Mucosa of stomach (tissue), 1 donor: ENCODE results near the gene ABCB6.
"Not testable (repeated sequence)": the region's sequence is repeated elsewhere in the genome, so short reads cannot be mapped to it uniquely, and the experiment has no call there.

ENCODE experiments used
- H3K27me3 ChIP-seq: one replicate; pipeline ENCODE4 v1.7.0; 2013; ENCODE audit warnings: mild to moderate bottlenecking, low read length; ENCODE audit not compliant: control insufficient read depth, insufficient read depth
- H3K36me3 ChIP-seq: one replicate; pipeline ENCODE4 v1.7.0; 2013; ENCODE audit warnings: low read length; ENCODE audit not compliant: control insufficient read depth, insufficient read depth
- H3K4me1 ChIP-seq: one replicate; pipeline ENCODE4 v1.7.0; 2013; ENCODE audit warnings: mild to moderate bottlenecking, low read length; ENCODE audit not compliant: control insufficient read depth, insufficient read depth
- H3K4me3 ChIP-seq: one replicate; pipeline ENCODE4 v1.7.0; 2013; ENCODE audit warnings: low read length
- H3K9ac ChIP-seq: one replicate; pipeline ENCODE4 v1.7.0; 2013; ENCODE audit warnings: mild to moderate bottlenecking, low read length, moderate library complexity
- H3K9me3 ChIP-seq: one replicate; pipeline ENCODE4 v1.7.0; 2013; ENCODE audit warnings: mild to moderate bottlenecking, low read length, moderate library complexity; ENCODE audit not compliant: control insufficient read depth
- donor health status: Pancreatic carcinoma.

ABCB6 gene

DNA sequence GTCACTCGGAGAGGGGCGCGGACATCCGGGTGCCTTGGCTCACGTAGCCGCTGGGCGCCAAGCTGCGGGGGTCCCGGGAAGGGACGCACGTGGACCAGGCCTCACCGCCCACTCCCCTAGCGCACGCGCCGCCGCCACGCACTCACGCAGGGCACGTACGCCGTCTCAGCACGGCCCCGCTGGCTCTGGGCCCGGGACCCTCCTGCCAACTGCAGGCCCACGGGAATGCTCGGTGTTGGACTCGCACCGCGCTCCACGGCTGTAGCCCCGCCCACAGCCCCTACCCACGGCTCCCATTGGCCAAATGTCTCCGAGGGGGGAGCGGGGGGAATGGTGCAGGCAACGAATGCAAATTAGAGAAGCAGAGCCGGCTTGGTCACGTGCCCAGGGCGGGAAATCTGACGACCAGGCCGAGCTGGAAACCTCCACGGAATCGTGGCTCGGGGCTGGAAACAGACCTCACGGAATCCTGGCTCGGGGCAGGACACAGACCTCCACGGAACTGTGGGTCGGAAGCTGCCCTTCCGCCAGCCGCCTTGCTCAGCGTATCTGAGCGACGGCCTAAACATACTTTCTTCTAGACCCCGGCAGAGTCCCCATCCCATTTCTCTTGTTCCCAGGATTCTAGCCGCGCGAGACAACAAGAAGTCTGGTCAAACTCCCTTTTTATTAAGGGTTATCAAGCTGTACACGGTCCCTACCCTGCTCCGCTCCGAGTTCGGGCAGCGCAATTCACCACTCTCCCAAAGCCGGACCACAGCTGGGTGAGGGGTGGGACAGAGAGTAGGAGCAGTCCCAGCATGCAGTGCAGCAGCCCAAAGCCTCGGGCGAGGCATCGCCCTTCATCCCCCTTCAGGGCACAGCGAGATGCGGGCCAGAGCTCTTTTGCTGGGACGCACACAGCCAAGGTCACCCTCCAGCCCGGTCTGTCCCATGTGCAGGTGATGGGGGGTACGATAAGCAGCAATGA is at the start of gene ABCB6:
TSS of gene ABCB6 (minus strand) at position 227 of the 970 bp plus-strand sequence. CDS start 285 bp downstream, outside the sequence.
- H3K9me3 ChIP-seq: no peaks in the 10 kb centered on the region
- H3K4me1 ChIP-seq: peaks cover 33% of the 10 kb centered on the region
- H3K27me3 ChIP-seq: no peaks in the 10 kb centered on the region
- H3K9ac ChIP-seq: peak within 1 kb of the TSS; percentile 49
- H3K4me3 ChIP-seq: peak within 1 kb of the TSS; percentile 28
- peaks cover 18% of the 10 kb centered on the region for H3K36me3 ChIP-seq

DNA sequence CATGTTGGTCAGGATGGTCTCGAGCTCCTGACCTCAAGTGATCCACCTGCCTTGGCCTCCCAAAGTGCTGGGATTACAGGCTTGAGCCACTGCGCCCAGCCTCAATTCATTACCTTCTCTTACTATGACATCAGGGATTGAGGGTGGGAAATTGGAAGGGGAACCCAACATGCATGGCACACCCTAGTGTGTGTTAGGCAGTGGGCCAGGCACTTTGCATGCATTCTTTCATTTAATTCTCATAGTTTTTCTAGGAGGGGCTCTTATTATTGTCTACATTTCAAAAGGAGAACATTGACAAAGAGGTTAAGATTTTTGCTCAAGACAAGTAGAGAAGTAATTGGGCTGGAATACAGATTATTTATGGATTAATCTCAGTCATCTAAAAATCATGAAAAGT is 49.5 kb upstream of the ABCB6 start:
- H3K4me3 ChIP-seq: no peak overlapping the region
- H3K9ac ChIP-seq: no peak overlapping the region
- H3K4me1 ChIP-seq: peaks cover 7% of the 10 kb centered on the region
- H3K27me3 ChIP-seq: peaks cover 5% of the 10 kb centered on the region
- H3K36me3 ChIP-seq: no peaks in the 10 kb centered on the region
- no peaks in the 10 kb centered on the region for H3K9me3 ChIP-seq

DNA sequence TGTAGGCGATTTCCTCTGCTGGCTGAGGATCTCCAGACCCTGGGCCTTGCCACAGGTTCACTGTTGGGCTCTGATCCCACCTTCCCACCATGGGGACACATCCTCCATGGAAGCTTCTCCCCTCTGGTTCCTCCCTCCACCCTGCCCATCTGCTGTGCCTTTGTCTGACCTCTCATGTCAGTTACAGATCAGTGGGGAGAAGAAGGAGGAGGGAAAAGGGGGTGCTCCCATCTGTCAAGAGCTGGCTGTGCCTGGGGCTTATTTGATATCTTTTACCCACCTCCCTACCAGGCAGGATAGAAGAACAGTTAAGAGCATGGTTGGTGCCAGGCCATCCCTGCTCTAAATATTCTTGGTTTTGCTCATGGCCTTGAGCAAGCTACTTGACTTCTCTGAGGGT is 48.1 kb upstream of the ABCB6 start:
- Histone ChIP-seq H3K9ac (no peak overlapping the region), H3K36me3 (no peaks in the 10 kb centered on the region), H3K27me3 (peaks cover 5% of the 10 kb centered on the region), H3K4me3 (no peak overlapping the region), H3K4me1 (peaks cover 7% of the 10 kb centered on the region), H3K9me3 (no peaks in the 10 kb centered on the region)

DNA sequence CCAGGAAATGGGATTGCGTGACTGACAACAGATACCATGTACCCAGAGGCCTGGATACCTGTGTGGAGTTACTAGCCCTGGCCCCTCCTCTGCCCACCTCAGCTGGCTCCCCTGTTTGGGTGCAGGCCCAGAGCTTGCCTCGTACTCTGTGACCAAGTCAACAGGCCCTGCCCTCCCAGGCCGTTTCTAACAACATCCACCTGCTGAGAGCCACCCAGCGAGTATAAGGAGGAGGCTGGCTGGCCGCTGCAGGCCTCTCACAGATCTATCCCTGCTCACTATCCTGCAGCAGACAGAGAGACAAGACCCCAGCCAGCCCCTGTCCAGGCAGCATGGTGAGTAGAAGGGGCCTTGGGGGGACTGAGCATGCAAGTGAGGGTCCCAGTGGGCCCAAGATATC is 47.5 kb upstream of the ABCB6 start:
- H3K4me1 ChIP-seq: peaks cover 7% of the 10 kb centered on the region
- no peak overlapping the region for H3K4me3 ChIP-seq
- peaks cover 5% of the 10 kb centered on the region for H3K27me3 ChIP-seq
- H3K36me3 ChIP-seq: no peaks in the 10 kb centered on the region
- H3K9me3 ChIP-seq: no peaks in the 10 kb centered on the region
- no peak overlapping the region for H3K9ac ChIP-seq

DNA sequence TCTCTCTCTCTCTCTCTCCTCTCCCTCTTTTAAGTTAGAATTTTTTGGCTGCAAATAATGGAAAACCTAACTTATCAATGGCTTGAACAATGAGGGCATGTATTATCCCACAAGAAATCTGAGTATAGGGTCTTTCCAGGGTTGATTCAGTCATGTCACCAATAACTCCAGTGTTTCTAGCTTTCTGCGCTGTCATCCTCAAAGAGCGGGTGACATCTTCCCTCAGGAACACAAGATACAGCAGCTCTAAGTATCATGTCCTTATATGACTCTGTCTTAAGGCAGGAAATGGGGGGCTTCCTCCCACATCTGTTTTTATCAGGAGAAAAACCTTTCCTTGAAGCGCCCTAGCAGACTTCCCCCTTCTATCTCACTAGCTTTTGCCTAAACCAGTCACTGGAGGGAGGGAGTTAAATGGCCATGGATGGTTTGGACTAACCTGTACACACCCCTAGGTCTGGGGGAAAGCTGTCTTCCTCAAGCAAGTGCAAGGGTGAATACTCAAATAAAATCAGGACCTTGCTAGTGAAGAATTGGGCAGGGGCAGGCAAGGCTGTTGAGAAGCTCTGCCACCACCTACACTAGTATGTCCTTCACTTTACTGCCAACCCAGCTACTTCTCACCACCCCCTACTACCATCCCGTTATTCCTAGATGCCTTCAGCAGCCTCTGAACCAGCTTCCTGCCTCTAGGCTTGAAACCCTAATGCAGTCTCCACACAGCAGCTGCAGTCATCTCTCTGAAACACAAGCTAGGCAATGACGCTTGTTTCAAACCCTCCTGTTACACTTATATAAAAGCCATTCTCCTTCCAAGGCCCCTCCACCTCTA is 42.5 kb upstream of the ABCB6 start:
- Histone ChIP-seq H3K9me3 (no peaks in the 10 kb centered on the region), H3K4me3 (no peak overlapping the region), H3K36me3 (no peaks in the 10 kb centered on the region), H3K9ac (no peak overlapping the region), H3K4me1 (no peaks in the 10 kb centered on the region), H3K27me3 (peaks cover 8% of the 10 kb centered on the region)

DNA sequence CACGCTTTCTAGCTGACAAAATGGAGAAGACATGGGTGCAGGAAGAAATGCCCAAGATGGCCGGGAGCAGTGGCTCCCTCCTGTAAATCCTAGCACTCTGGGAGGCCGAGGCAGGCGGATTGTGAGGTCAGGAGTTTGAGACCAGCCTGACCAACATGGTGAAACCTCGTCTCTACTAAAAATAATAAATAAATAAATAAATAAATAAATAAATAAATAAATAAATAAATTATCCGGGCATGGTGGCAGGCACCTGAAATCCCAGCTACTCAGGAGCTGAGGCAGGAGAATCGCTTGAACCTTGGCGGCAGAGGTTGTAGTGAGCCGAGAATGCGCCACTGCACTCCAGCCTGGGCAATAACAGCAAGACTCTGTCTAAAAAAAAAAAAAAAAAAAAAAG is 40.2 kb upstream of the ABCB6 start:
- not testable (repeated sequence) for H3K9me3 ChIP-seq, H3K4me3 ChIP-seq, H3K9ac ChIP-seq, H3K36me3 ChIP-seq, H3K4me1 ChIP-seq
- peaks cover 27% of the 10 kb centered on the region for H3K27me3 ChIP-seq

DNA sequence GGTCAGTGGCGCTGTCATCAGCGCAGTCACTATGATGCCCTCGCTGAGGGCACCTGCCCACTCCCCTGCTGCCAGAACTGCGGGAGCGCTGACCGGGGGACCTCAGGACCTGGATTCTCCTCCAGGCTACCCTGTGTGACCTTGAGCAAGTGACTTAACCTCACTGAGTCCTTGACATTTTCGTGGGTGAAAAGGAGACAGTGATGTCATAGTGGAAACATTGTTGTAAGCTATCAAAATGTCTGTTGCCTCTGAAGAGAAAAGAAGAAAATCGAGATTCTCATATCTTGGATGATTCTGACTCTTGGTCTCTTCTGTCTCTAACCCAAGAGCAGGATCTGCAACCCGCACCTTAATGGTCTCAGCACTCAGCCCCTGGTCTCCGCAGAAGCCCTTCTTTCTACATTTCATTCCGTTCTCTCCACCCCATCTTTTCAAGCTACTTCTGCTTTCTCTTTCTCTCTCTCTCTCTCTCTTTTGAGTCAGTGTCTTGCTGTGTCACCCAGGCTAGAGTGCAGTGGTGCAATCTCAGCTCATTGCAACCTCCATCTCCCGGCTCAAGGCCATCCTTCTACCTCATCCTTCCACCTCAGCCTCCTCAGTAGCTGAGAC is 35.9 kb upstream of the ABCB6 start:
- Histone ChIP-seq H3K27me3 (peaks cover 27% of the 10 kb centered on the region), H3K9me3 (no peaks in the 10 kb centered on the region), H3K36me3 (no peaks in the 10 kb centered on the region), H3K4me1 (peaks cover 38% of the 10 kb centered on the region), H3K4me3 (peak overlapping the region; percentile 88), H3K9ac (peak overlapping the region; percentile 83)

DNA sequence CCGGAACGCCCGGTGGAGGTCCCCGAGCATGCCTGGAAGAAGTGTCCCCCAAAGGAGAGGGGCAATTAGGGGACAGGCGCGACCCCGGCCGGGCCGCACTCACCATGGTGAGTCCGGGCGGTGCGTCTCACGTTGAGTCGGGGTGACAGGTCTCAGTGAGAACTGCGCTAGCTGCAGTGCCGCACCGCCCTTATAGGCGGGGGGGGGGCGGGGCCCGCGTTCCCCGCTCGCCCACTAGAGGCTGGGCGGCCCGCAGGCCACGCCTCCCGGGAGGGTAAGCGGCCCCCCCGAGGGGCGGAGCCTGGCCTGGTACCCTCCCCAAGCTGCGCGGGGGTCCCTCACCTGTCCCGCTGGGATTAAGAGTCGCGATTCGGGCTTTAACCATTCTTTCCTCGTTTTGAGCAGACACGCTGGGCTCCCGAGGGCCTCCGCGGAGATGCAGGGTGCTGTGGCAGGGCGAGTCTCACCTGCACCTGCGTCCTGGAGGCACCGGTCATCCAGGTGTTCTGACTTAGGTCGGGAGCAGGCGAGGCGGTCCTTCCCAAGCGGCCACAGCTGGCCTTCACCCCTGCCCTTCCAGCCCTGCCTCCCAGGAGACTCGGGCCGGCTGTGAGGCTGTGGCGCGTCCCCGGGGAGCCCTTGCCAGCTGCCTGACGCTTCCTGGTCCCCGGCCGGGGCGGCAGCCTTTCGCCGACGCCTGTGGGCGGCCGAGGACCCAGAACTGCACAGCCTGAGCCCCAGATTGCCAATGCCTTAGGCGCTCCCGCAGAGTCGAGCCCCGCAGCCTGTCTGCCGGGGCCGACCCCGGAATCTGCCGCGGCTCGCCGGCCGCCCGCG is 35.2 kb upstream of the ABCB6 start, which contains the start of gene TUBA4A:
TSS of gene TUBA4A (minus strand) at position 166 of the 837 bp plus-strand sequence. CDS start at position 106, 60 bp downstream.
- peaks cover 22% of the 10 kb centered on the region for H3K27me3 ChIP-seq
- H3K4me1 ChIP-seq: peaks cover 45% of the 10 kb centered on the region
- H3K4me3 ChIP-seq: peak within 1 kb of the TSS; percentile 88

DNA sequence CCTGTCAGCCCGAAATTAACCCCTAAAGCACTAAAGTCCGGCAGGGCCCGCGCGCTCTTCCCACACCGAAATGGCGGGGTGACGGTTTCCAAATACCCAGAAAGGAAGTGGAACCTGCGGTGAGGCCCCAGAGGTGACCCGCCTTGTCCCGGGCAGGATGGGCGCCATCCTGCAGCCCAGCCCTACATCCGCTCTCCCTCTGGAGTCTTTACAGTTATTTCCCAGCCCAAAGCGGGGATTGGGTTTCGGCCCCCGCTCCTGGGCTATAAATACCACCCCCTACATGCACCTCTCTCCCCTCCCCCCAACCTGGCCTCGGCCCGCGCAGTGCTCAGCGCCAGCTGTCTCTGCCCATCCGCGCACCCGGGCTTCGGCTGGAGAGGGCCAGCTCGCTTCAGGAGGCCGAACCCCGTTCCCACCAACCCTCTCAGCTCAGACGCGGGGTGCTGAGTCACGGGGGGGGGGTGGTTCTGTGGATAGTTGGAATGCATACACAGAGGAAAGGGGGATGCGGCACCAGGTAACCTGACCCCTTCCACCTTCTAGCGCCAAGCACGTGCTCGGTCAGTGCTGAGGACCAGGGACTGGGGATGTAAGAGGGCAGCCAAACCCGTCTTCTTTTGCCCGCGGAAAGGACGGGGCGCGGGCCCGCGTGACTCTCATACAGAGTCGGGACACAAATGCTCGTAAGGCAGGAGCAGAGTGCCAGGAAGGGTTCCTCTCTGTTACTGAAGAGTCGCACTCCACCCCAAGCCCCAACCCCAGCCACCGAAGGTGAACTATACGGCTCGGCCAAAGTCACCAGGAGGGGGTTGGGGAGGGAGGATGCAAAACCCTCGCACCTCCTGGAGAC is 34.4 kb upstream of the ABCB6 start, which contains the start of gene TUBA4B:
TSS of gene TUBA4B (plus strand) at position 344 of the 853 bp plus-strand sequence. CDS start at position 509, 165 bp downstream.
- Histone ChIP-seq H3K36me3 (no peaks in the 10 kb centered on the region), H3K9me3 (no peaks in the 10 kb centered on the region), H3K4me1 (peaks cover 54% of the 10 kb centered on the region), H3K27me3 (peaks cover 22% of the 10 kb centered on the region), H3K9ac (peak within 1 kb of the TSS; percentile 83), H3K4me3 (peak within 1 kb of the TSS; percentile 88)

More for the DNA sequence above, 35.2 kb upstream of the ABCB6 start, which contains the start of gene TUBA4A:
- Histone ChIP-seq H3K9ac (peak within 1 kb of the TSS; percentile 83), H3K9me3 (no peaks in the 10 kb centered on the region), H3K36me3 (no peaks in the 10 kb centered on the region)

DNA sequence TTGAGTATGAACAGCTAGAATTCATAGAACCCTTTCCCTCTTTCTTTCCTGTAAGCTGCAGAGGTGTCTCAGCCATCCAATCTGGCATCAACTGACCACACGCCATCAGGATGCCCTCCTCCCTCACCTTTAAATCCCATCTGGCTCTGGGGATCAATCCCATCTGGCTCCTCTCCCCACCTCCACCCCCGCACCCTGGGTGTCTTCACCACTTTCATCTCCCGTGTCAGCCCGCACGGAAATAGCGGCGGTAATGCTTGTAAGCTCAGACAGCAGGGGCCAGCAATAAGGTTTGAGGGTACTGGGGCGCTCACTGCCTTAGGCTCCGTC is 33.8 kb upstream of the ABCB6 start:
- H3K9ac ChIP-seq: peak overlapping the region; percentile 83
- no peaks in the 10 kb centered on the region for H3K9me3 ChIP-seq
- peaks cover 22% of the 10 kb centered on the region for H3K27me3 ChIP-seq
- H3K36me3 ChIP-seq: no peaks in the 10 kb centered on the region
- peak overlapping the region; percentile 88 for H3K4me3 ChIP-seq
- peaks cover 58% of the 10 kb centered on the region for H3K4me1 ChIP-seq
